Measurements from ENCODE around the gene CSF3. TPM values are rescaled to one million over a fixed set of nuclear protein-coding genes. Genes with fewer than 3 reads are reported as not detected.

The CSF3 gene
- total and polyA plus RNA-seq, 4 donors, result not detected

GRCh38 chr17:39981207-39981741 lies 34.0 kb upstream of the CSF3 start:
- under 1% methylated on average over 15 of the region's 15 CpGs for WGBS
- TF ChIP-seq FOXA2 (IDR thresholded peaks at IDR 0.05) (peak; percentile 36), YY1 (IDR thresholded peaks at IDR 0.05) (no peak)
- H3K9ac ChIP-seq (ENCODE audit: low read depth in 1 of 2, low read length in 2 of 2), result peak overlapping the region; percentile 76 to 92
- H3K36me3 ChIP-seq (ENCODE audit: control insufficient read depth in 4 of 4, insufficient read depth in 3 of 4, low read depth in 1 of 4, low read length in 3 of 4), result peaks cover 11 to 23% (median 19%) of the 10 kb centered on the region in 4 donors
- peaks cover 0 to 23% (median 20%) of the 10 kb centered on the region in 4 donors for H3K4me1 ChIP-seq (ENCODE audit: control insufficient read depth in 4 of 4, insufficient read depth in 4 of 4, low read length in 3 of 4)
- no peak for DNase-seq (ENCODE audit: low spot score)
- peak overlapping the region; percentile 85 to 86 for H3K27ac ChIP-seq (ENCODE audit: low read depth in 1 of 2, low read length in 2 of 2)
- peak overlapping the region; percentile 85 to 99 (median 86) for H3K4me3 ChIP-seq (ENCODE audit: low read depth in 1 of 3, low read length in 3 of 3)
- no peaks in the 10 kb centered on the region for H3K27me3 ChIP-seq (ENCODE audit: control insufficient read depth in 4 of 4, insufficient read depth in 4 of 4, low read length in 3 of 4)
- H3K9me3 ChIP-seq (ENCODE audit: control insufficient read depth in 4 of 4, low read length in 3 of 4), result no peaks in the 10 kb centered on the region

- peaks cover 0 to 23% (median 20%) of the 10 kb centered on the region in 4 donors for H3K4me1 ChIP-seq (ENCODE audit: control insufficient read depth in 4 of 4, insufficient read depth in 4 of 4, low read length in 3 of 4)
- no peaks in the 10 kb centered on the region for H3K9me3 ChIP-seq (ENCODE audit: control insufficient read depth in 4 of 4, low read length in 3 of 4)
- peaks cover 16 to 29% (median 25%) of the 10 kb centered on the region in 4 donors for H3K36me3 ChIP-seq (ENCODE audit: control insufficient read depth in 4 of 4, insufficient read depth in 3 of 4, low read depth in 1 of 4, low read length in 3 of 4)
- peak overlapping the region; percentile 85 to 86 for H3K27ac ChIP-seq (ENCODE audit: low read depth in 1 of 2, low read length in 2 of 2)
- TF ChIP-seq MAX (IDR thresholded peaks at IDR 0.05) (no peak), HNF4A (conservative IDR thresholded peaks at IDR 0.05) (no peak), GABPA (IDR thresholded peaks at IDR 0.05 in 1 of 2, conservative IDR thresholded peaks at IDR 0.05 in 1 of 2) (no peak), ATF3 (IDR thresholded peaks at IDR 0.05) (no peak), ZBTB33 (IDR thresholded peaks at IDR 0.05) (no peak), RAD21 (IDR thresholded peaks at IDR 0.05) (no peak), FOXA2 (IDR thresholded peaks at IDR 0.05) (no peak), EGR1 (IDR thresholded peaks at IDR 0.05; ENCODE audit: low read depth in 2 of 2) (no peak), SP1 (IDR thresholded peaks at IDR 0.05) (no peak), FOXA1 (IDR thresholded peaks at IDR 0.05) (no peak), JUND (IDR thresholded peaks at IDR 0.05) (no peak), HNF4G (IDR thresholded peaks at IDR 0.05) (no peak), YY1 (IDR thresholded peaks at IDR 0.05) (no peak), NR2F2 (IDR thresholded peaks at IDR 0.05) (no peak), REST (IDR thresholded peaks at IDR 0.05) (no peak), CTCF (IDR thresholded peaks at IDR 0.05; ENCODE audit: low read depth, low read length, missing input control) (no peak), RXRA (IDR thresholded peaks at IDR 0.05) (no peak)
- 8% methylated on average over 7 of the region's 7 CpGs for WGBS
- H3K4me3 ChIP-seq (ENCODE audit: low read depth in 1 of 3, low read length in 3 of 3), result peak overlapping the region; percentile 85 to 99 (median 86)
- peak overlapping the region; percentile 76 to 92 for H3K9ac ChIP-seq (ENCODE audit: low read depth in 1 of 2, low read length in 2 of 2)
- no peak for DNase-seq (ENCODE audit: low spot score)
- no peaks in the 10 kb centered on the region for H3K27me3 ChIP-seq (ENCODE audit: control insufficient read depth in 4 of 4, insufficient read depth in 4 of 4, low read length in 3 of 4)
These were observed 33.4 kb upstream of the CSF3 start for GRCh38 chr17:39981766-39982375.

Measured in liver (tissue), 9 donors.